Ovary (tissue), 9 donors: ENCODE measurements around the gene CEP128. TPM values are rescaled to one million over a fixed set of nuclear protein-coding genes. Genes with fewer than 3 reads are reported as not detected.

ENCODE experiments used
- DNase-seq, 5 donors: peaks; one replicate each; pipeline ENCODE4 v3.0.0-alpha.2; 2019 to 2020
- H3K27ac ChIP-seq, 2 donors: fragments of 200-600 bp; one replicate each; pipeline versions ENCODE4 v1.5.1 to v1.8.0; 2019 to 2022
- H3K27me3 ChIP-seq: fragments of 200-600 bp; one replicate; pipeline ENCODE4 v1.8.0; 2022
- H3K36me3 ChIP-seq: fragments of 200-600 bp; sonication (generic); one replicate; pipeline ENCODE4 v1.5.1; 2019
- H3K4me1 ChIP-seq: one replicate; pipeline ENCODE4 v1.8.1; 2013; ENCODE audit warnings: mild to moderate bottlenecking, moderate library complexity; ENCODE audit not compliant: insufficient read depth
- H3K4me3 ChIP-seq: fragments of 200-600 bp; sonication (generic); one replicate; pipeline ENCODE4 v1.5.1; 2017
- H3K9me3 ChIP-seq, 2 donors: fragments of 200-600 bp in 1 of 2; sonication (generic) in 1 of 2; one replicate each; pipeline versions ENCODE4 v1.5.1 to v1.8.1; 2013 to 2019; ENCODE audit warnings: mild to moderate bottlenecking in 1 of 2, moderate library complexity in 1 of 2
- EP300 ChIP-seq: sonication (generic); formaldehyde crosslinking; IDR thresholded peaks from one replicate; pipeline ENCODE4 v1.6.1; 2017; ENCODE audit warnings: antibody characterized with exemption
- POLR2A ChIP-seq: fragments of 450-650 bp; IDR thresholded peaks from one replicate; pipeline ENCODE4 v1.6.1; 2017; ENCODE audit warnings: antibody characterized with exemption, mild to moderate bottlenecking, moderate library complexity
- WGBS, 3 donors: extraction: QIAGEN DNeasy Blood & Tissue Kit in 1 of 3; methylation state at CpG; one replicate each; pipeline versions ENCODE4 v1.1.5 to v1.1.7; 2013 to 2017; 5-methylcytosine and 5-hydroxymethylcytosine counted together
- intact Hi-C, 4 donors: fragments of 100-400 bp; cut with DNase I; formaldehyde crosslinking; loops; one replicate each; pipeline versions ENCODE4 v1.11.0 to v1.15.1; 2022 to 2023
- polyA plus RNA-seq, 2 donors: library from polyadenylated mRNA; stranded (reverse); fragments of 200-250 nt in 1 of 2; fragments of 350-450 nt in 1 of 2; fragmentation: Illumina TruSeq in 1 of 2; extraction: RNeasy Lipid Tissue Mini Kit (QIAGEN cat#74804) in 1 of 2; gene quantifications; one replicate each; pipeline ENCODE4 v1.2.3, GENCODE V29; 2013 to 2014
- total RNA-seq, 7 donors: library from RNA; depleted of rRNA in 2 of 7; stranded (reverse); fragments of >200 nt in 2 of 7; fragmentation: NEBNext Ultra II Directional in 3 of 7; extraction: Animal tissue kit (Norgen Biotek cat#: 25700) in 3 of 7; gene quantifications; one replicate each; pipeline versions ENCODE4 v1.1.0 to v1.2.4, GENCODE V29; 2016 to 2023
- TF ChIP-seq, protein P1 (sequence below), 3 donors: fragments of 450-650 bp in 2 of 3; fragments of 200-600 bp in 1 of 3; IDR thresholded peaks; one replicate each; pipeline versions ENCODE4 v1.5.1 to v1.8.0; 2016 to 2022; ENCODE audit warnings: antibody characterized with exemption in 3 of 3, mild to moderate bottlenecking in 1 of 3
- donor health status: DM: no; HTN: no; CAD: no; lungs with moderate emphysema.
- donor health status: DM: no; HTN: no; CAD: no.
- donor health status: Bipolar disorder and iron deficiency.
- donor health status: DM: yes; HTN: yes; CAD: no.
- donor health status: DM: no; HTN: no; CAD: no.
- donor health status: DM: yes; HTN: yes; CAD: no.

CEP128 gene
- total and polyA plus RNA-seq, 9 donors: 1.5 to 14.3 (median 6.4) TPM

DNA sequence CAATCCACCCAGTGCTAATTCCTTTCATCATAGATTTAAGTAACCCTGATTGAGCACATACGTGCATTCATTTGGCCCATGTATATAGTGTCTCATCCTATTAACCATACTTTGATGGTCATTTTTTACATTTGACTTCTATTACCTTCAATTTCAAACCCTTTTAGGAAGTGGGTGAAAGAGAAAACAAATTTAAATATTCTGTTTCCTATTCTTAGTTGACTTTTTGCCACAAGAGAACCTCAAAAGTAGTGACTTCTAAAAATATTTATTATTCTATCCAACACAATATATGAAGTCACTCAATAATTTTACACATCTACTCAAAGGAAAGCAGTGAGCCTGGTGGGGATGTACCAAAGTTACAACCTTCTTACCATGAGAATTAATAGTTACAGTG lies 164.9 kb downstream of the CEP128 start:
- DNase-seq: no peak
- TF ChIP-seq, protein P1, sequence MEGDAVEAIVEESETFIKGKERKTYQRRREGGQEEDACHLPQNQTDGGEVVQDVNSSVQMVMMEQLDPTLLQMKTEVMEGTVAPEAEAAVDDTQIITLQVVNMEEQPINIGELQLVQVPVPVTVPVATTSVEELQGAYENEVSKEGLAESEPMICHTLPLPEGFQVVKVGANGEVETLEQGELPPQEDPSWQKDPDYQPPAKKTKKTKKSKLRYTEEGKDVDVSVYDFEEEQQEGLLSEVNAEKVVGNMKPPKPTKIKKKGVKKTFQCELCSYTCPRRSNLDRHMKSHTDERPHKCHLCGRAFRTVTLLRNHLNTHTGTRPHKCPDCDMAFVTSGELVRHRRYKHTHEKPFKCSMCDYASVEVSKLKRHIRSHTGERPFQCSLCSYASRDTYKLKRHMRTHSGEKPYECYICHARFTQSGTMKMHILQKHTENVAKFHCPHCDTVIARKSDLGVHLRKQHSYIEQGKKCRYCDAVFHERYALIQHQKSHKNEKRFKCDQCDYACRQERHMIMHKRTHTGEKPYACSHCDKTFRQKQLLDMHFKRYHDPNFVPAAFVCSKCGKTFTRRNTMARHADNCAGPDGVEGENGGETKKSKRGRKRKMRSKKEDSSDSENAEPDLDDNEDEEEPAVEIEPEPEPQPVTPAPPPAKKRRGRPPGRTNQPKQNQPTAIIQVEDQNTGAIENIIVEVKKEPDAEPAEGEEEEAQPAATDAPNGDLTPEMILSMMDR (IDR thresholded peaks at IDR 0.05): no peak
- intact Hi-C loops: no loop called here
- no peaks in the 10 kb centered on the region for H3K4me1 ChIP-seq
- H3K27me3 ChIP-seq: no peaks in the 10 kb centered on the region
- H3K36me3 ChIP-seq: no peaks in the 10 kb centered on the region
- 96 to 99% (median 97%) methylated on average over 1 of the region's 1 CpG for WGBS, 3 donors
- H3K9me3 ChIP-seq: no peaks in the 10 kb centered on the region
- no peak overlapping the region for H3K4me3 ChIP-seq
- H3K27ac ChIP-seq: no peak overlapping the region

DNA sequence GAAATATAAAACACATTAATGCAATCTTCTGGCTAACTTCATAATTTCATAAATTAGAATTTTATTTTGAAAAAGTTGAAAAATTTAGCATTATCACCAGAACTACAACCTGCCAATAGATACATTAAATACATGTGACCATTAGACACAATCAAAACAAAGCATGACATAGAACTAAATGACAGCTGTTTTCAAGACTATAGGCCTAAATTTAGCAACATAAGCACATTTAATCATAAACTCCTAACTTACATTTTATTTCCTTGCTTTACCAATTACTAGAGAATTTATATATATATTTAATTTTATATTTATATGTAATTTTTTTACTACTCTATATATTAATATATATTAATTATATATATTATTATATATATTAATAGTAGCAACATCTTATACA lies 165.4 kb downstream of the CEP128 start:
- H3K4me3 ChIP-seq: no peak overlapping the region
- intact Hi-C loops: no loop called here
- H3K9me3 ChIP-seq: no peaks in the 10 kb centered on the region
- no peaks in the 10 kb centered on the region for H3K27me3 ChIP-seq
- TF ChIP-seq EP300 (no peak), POLR2A (no peak)
- TF ChIP-seq, protein P1 (IDR thresholded peaks at IDR 0.05): no peak
- H3K27ac ChIP-seq: no peak overlapping the region
- H3K36me3 ChIP-seq: no peaks in the 10 kb centered on the region
- no peak for DNase-seq
- no peaks in the 10 kb centered on the region for H3K4me1 ChIP-seq

DNA sequence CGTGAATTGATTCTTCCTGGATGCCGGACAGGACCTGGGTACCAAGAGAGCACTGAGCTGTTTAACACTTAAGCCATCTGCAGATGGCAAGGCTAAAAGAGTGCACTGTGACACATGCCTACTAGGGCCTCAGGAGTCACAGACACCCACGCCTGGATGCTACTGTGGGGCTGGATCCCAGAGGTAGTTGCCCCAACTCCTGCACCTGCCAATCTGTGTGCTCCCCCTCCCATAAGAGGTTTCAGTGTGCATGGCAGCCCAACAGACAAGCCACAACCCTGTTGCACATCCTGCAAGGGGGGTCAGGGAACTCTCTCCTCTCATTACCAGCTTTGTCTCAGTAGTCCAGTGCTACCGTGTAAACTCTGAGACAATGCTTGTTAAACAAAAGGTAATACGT lies 169.0 kb downstream of the CEP128 start:
- intact Hi-C loops: no loop called here
- DNase-seq: no peak
- Histone ChIP-seq H3K27ac (no peak overlapping the region), H3K36me3 (no peaks in the 10 kb centered on the region), H3K9me3 (no peaks in the 10 kb centered on the region), H3K4me3 (no peak overlapping the region), H3K4me1 (no peaks in the 10 kb centered on the region), H3K27me3 (no peaks in the 10 kb centered on the region)
- WGBS, 3 donors: 78 to 97% (median 97%) methylated on average over 5 of the region's 5 CpGs
- TF ChIP-seq, protein P1 (IDR thresholded peaks at IDR 0.05): no peak
- TF ChIP-seq EP300: no peak
- TF ChIP-seq POLR2A: no peak

DNA sequence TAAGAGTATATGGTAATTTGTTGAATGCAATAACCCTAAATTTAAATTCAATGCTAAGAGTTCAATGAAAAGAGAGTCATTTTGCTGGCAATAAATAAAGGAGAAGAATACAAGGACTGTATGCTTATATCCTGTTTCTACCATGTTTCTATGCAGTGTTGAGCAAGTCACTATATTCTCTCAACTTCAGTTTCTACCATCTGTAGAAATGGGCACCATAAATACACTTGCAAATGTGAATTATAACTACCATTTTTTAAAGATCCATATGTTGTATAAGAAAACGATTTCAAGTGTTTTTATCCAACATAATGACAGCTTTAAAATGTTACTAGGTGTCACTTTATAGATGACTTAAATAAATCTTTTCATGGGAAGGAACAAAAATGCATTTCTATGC lies 170.3 kb downstream of the CEP128 start:
- WGBS, 3 donors: 91 to 96% (median 95%) methylated on average over 1 of the region's 1 CpG
- intact Hi-C loops: no loop called here

More for the DNA sequence above, 170.3 kb downstream of the CEP128 start:
- Histone ChIP-seq H3K9me3 (no peaks in the 10 kb centered on the region), H3K27me3 (no peaks in the 10 kb centered on the region), H3K27ac (no peak overlapping the region), H3K4me1 (no peaks in the 10 kb centered on the region), H3K36me3 (no peaks in the 10 kb centered on the region), H3K4me3 (no peak overlapping the region)
- TF ChIP-seq POLR2A: no peak
- TF ChIP-seq, protein P1 (IDR thresholded peaks at IDR 0.05): no peak
- no peak for TF ChIP-seq EP300
- no peak for DNase-seq
